Endothelial cell of umbilical vein (primary cell): Measurements from ENCODE around the gene DCAF10. TPM values are rescaled to one million over a fixed set of nuclear protein-coding genes. Genes with fewer than 3 reads are reported as not detected.

Source experiments
- BruUV-seq: library from RNA; stranded (reverse); fragments of 400-500 nt; replicated peaks from 2 replicates; lab custom pipeline; 2021; lab: Mats Ljungman, UMichigan
- CTCF ChIA-PET: fragments of 300-600, 350-600 bp; sonication (Branson Sonifier 250); formaldehyde crosslinking; loops from one replicate; lab custom pipeline; 2021; ENCODE audit warnings: antibody characterized with exemption, inconsistent platforms; lab: Charles Lee
- POLR2A ChIA-PET: fragments of 300-600, 350-600 bp; sonication (Branson Sonifier 250); formaldehyde crosslinking; loops from one replicate; lab custom pipeline; 2021; ENCODE audit warnings: antibody characterized with exemption, inconsistent platforms; lab: Charles Lee
- DNase-seq: peaks from one replicate; pipeline ENCODE4 v3.0.0-alpha.2; 2011; ENCODE audit warnings: low read depth, low spot score
- FAIRE-seq: peaks from 2 replicates; lab custom pipeline; 2011; peaks lifted over from hg19 to GRCh38; lab: Jason Lieb, UNC
- H2AFZ ChIP-seq: 2 replicates; pipeline ENCODE4 v1.6.0; 2012; ENCODE audit warnings: low read depth, low read length, control low read depth, inconsistent platforms
- H3K27ac ChIP-seq: 2 replicates; pipeline ENCODE4 v1.5.1; 2011; ENCODE audit warnings: low read depth, mild to moderate bottlenecking, control low read depth, low read length, moderate library complexity; ENCODE audit not compliant: insufficient read depth
- H3K27me3 ChIP-seq, 2 experiments: 2 replicates each; pipeline versions ENCODE4 v1.6.0 to v1.6.1; 2011; ENCODE audit warnings: low read length in 2 of 2, mixed read lengths in 1 of 2; ENCODE audit not compliant: control insufficient read depth in 2 of 2, insufficient read depth in 2 of 2
- H3K36me3 ChIP-seq, 2 experiments: 2 replicates in 1 of 2; 3 replicates in 1 of 2; pipeline ENCODE4 v1.5.1; 2011; ENCODE audit warnings: low read length in 2 of 2, mild to moderate bottlenecking in 1 of 2, moderate library complexity in 1 of 2; ENCODE audit not compliant: control insufficient read depth in 2 of 2, insufficient read depth in 2 of 2; ENCODE audit errors: extremely low read depth in 1 of 2
- H3K4me1 ChIP-seq: 3 replicates; pipeline ENCODE4 v1.5.1; 2011; ENCODE audit warnings: mild to moderate bottlenecking, low read length; ENCODE audit not compliant: control insufficient read depth, insufficient read depth; ENCODE audit errors: extremely low read depth
- H3K4me2 ChIP-seq: 2 replicates; pipeline ENCODE4 v1.6.1; 2011; ENCODE audit warnings: low read length, control low read depth, mixed read lengths; ENCODE audit not compliant: insufficient read depth
- H3K4me3 ChIP-seq, 3 experiments: fragments of 200-600 bp in 1 of 3; sonication (generic), shearing (Covaris generic) in 1 of 3; replicated peaks in 1 of 3; 2 replicates each; pipeline ENCODE4 v1.5.1; 2011 to 2016; ENCODE audit warnings: control low read depth in 3 of 3, low read length in 3 of 3, mild to moderate bottlenecking in 2 of 3, inconsistent platforms in 1 of 3, low read depth in 1 of 3, moderate library complexity in 1 of 3; ENCODE audit not compliant: insufficient read depth in 1 of 3
- H3K79me2 ChIP-seq: 2 replicates; pipeline ENCODE4 v1.6.0; 2012; ENCODE audit warnings: low read length, inconsistent platforms; ENCODE audit not compliant: control insufficient read depth, insufficient read depth
- H3K9ac ChIP-seq: replicated peaks from 2 replicates; pipeline ENCODE3; 2011; ENCODE audit warnings: low read length, control low read depth; ENCODE audit not compliant: insufficient read depth; ENCODE audit errors: extremely low read depth
- H3K9me1 ChIP-seq: replicated peaks from 3 replicates; pipeline ENCODE4 v1.6.0; 2011; ENCODE audit warnings: mild to moderate bottlenecking, low read length; ENCODE audit not compliant: control insufficient read depth, insufficient read depth; ENCODE audit errors: extremely low read depth
- H3K9me3 ChIP-seq: replicated peaks from 2 replicates; pipeline ENCODE4 v1.5.1; 2012; ENCODE audit warnings: low read length, inconsistent platforms; ENCODE audit not compliant: control insufficient read depth, insufficient read depth
- H4K20me1 ChIP-seq: replicated peaks from 2 replicates; pipeline ENCODE3; 2011; ENCODE audit warnings: mild to moderate bottlenecking, low read length; ENCODE audit not compliant: control insufficient read depth, insufficient read depth; ENCODE audit errors: extremely low read depth
- CTCF ChIP-seq, 2 donors: IDR thresholded peaks; 1 replicate in 1 of 2; 2 replicates in 1 of 2; pipeline ENCODE4 v1.5.1; 2011; ENCODE audit warnings: low read length in 2 of 2, mild to moderate bottlenecking in 2 of 2, moderate library complexity in 2 of 2, control low read depth in 1 of 2, inconsistent platforms in 1 of 2, low read depth in 1 of 2; ENCODE audit not compliant: insufficient read depth in 1 of 2; ENCODE audit errors: extremely low read depth in 1 of 2
- EZH2 ChIP-seq: IDR thresholded peaks from 2 replicates; pipeline ENCODE4 v1.6.1; 2012; ENCODE audit warnings: borderline replicate concordance, low read depth, mild to moderate bottlenecking, moderate library complexity, low read length, inconsistent platforms; ENCODE audit not compliant: severe bottlenecking
- FOS ChIP-seq: IDR thresholded peaks from 2 replicates; pipeline ENCODE4 v1.6.1; 2011; ENCODE audit warnings: mild to moderate bottlenecking, low read length, moderate library complexity, borderline replicate concordance; ENCODE audit not compliant: insufficient read depth
- GATA2 ChIP-seq: IDR thresholded peaks from 2 replicates; pipeline ENCODE4 v1.7.0; 2011; ENCODE audit warnings: low read depth, mild to moderate bottlenecking, moderate library complexity, mixed read lengths, low read length; ENCODE audit not compliant: insufficient read length, insufficient read depth
- JUN ChIP-seq: IDR thresholded peaks from 2 replicates; pipeline ENCODE4 v1.6.1; 2011; ENCODE audit warnings: borderline replicate concordance, low read depth; ENCODE audit not compliant: insufficient read length, insufficient read depth
- MAX ChIP-seq: IDR thresholded peaks from 2 replicates; pipeline ENCODE4 v1.6.1; 2011; ENCODE audit not compliant: insufficient read depth, insufficient read length
- MYC ChIP-seq: IDR thresholded peaks from one replicate; pipeline ENCODE4 v1.6.1; 2011; ENCODE audit warnings: mild to moderate bottlenecking, low read depth, low read length
- POLR2A ChIP-seq: IDR thresholded peaks from 2 replicates; pipeline ENCODE4 v1.6.1; 2012; ENCODE audit warnings: low read depth, mild to moderate bottlenecking, control low read depth, low read length
- POLR2AphosphoS5 ChIP-seq: IDR thresholded peaks from 2 replicates; pipeline ENCODE4 v1.6.1; 2012; ENCODE audit warnings: low read depth, mild to moderate bottlenecking, control low read depth, low read length, moderate library complexity; ENCODE audit not compliant: insufficient read depth
- dilution Hi-C: fragments of 300-500 bp; cut with MboI; formaldehyde crosslinking; loops from one replicate; pipeline ENCODE4 v1.15.0; 2019; ENCODE audit warnings: low sequenced_read_pairs; ENCODE audit not compliant: extremely low pct_ligation_motif_present
- intact Hi-C: fragments of 100-400 bp; cut with micrococcal nuclease; formaldehyde crosslinking; loops from one replicate; pipeline ENCODE4 v1.10.0; 2022
- polyA plus RNA-seq, 4 experiments: library from polyadenylated mRNA; depleted of rRNA in 3 of 4; stranded (reverse) in 3 of 4; unstranded in 1 of 4; fragments of >200 nt; gene quantifications; 2 replicates each; pipeline versions ENCODE4 v1.2.1 to v1.2.3, GENCODE V29; 2011 to 2012; ENCODE audit warnings: missing spikeins in 1 of 4
- total RNA-seq: library from RNA; stranded (reverse); gene quantifications from 2 replicates; pipeline ENCODE4 v1.2.3, GENCODE V29; 2021

Gene DCAF10
- total and polyA plus RNA-seq, 2 donors (not counting 3 experiments of a cell fraction or from before 2014, with no cell fraction given), result 13.1 to 21.5 TPM

GRCh38 chr9:37769306-37769705 lies 31.3 kb upstream of the DCAF10 start:
- no peak overlapping the region for H2AFZ ChIP-seq
- no TSS peak for BruUV-seq
- no peak for DNase-seq
- intact Hi-C loops (no loop called here), dilution Hi-C loops (no loop called here)
- peaks cover 0 to 3% of the 10 kb centered on the region in 2 experiments for H3K36me3 ChIP-seq
- FAIRE-seq, result no peak
- H4K20me1 ChIP-seq, result no peaks in the 10 kb centered on the region
- no peaks in the 10 kb centered on the region for H3K9me1 ChIP-seq
- no peaks in the 10 kb centered on the region for H3K27me3 ChIP-seq
- H3K4me1 ChIP-seq, result no peaks in the 10 kb centered on the region
- CTCF ChIA-PET, result no interaction called here
- H3K4me3 ChIP-seq, result no peak overlapping the region
- no peaks in the 10 kb centered on the region for H3K79me2 ChIP-seq
- no peak overlapping the region for H3K27ac ChIP-seq
- no peak overlapping the region for H3K9ac ChIP-seq
- H3K9me3 ChIP-seq, result no peaks in the 10 kb centered on the region
- POLR2A ChIA-PET, result no interaction called here
- H3K4me2 ChIP-seq, result no peak overlapping the region
- TF ChIP-seq POLR2A (no peak), GATA2 (no peak), FOS (no peak), JUN (no peak)

GRCh38 chr9:37769995-37770394 lies 30.6 kb upstream of the DCAF10 start:
- peaks cover 0 to 3% of the 10 kb centered on the region in 2 experiments for H3K36me3 ChIP-seq

More at GRCh38 chr9:37769995-37770394, 30.6 kb upstream of the DCAF10 start:
- BruUV-seq, result no TSS peak
- Histone ChIP-seq H4K20me1 (no peaks in the 10 kb centered on the region), H3K9ac (no peak overlapping the region), H3K4me3 (no peak overlapping the region), H3K27me3 (no peaks in the 10 kb centered on the region), H3K4me2 (no peak overlapping the region), H3K9me3 (no peaks in the 10 kb centered on the region), H3K27ac (no peak overlapping the region), H3K79me2 (no peaks in the 10 kb centered on the region), H2AFZ (no peak overlapping the region), H3K4me1 (no peaks in the 10 kb centered on the region), H3K9me1 (no peaks in the 10 kb centered on the region)
- FAIRE-seq (no peak), DNase-seq (no peak)
- CTCF ChIA-PET, result no interaction called here
- POLR2A ChIA-PET, result no interaction called here
- dilution Hi-C loops (no loop called here), intact Hi-C loops (no loop called here)
- TF ChIP-seq MAX, result no peak
- TF ChIP-seq POLR2AphosphoS5, result no peak
- no peak for TF ChIP-seq FOS
- no peak for TF ChIP-seq JUN
- TF ChIP-seq CTCF (IDR thresholded peaks at IDR 0.05; ENCODE audit: extremely low read depth in 1 of 2, insufficient read depth in 1 of 2, low read depth in 1 of 2, low read length in 2 of 2), result no peak
- no peak for TF ChIP-seq GATA2
- TF ChIP-seq POLR2A, result no peak
- no peak for TF ChIP-seq EZH2
- no peak for TF ChIP-seq MYC
